ENCODE results near the gene DRG2.
A peak's percentile ranks its signal among the peaks of the same experiment; 100 is the strongest.

Gene DRG2

DNA sequence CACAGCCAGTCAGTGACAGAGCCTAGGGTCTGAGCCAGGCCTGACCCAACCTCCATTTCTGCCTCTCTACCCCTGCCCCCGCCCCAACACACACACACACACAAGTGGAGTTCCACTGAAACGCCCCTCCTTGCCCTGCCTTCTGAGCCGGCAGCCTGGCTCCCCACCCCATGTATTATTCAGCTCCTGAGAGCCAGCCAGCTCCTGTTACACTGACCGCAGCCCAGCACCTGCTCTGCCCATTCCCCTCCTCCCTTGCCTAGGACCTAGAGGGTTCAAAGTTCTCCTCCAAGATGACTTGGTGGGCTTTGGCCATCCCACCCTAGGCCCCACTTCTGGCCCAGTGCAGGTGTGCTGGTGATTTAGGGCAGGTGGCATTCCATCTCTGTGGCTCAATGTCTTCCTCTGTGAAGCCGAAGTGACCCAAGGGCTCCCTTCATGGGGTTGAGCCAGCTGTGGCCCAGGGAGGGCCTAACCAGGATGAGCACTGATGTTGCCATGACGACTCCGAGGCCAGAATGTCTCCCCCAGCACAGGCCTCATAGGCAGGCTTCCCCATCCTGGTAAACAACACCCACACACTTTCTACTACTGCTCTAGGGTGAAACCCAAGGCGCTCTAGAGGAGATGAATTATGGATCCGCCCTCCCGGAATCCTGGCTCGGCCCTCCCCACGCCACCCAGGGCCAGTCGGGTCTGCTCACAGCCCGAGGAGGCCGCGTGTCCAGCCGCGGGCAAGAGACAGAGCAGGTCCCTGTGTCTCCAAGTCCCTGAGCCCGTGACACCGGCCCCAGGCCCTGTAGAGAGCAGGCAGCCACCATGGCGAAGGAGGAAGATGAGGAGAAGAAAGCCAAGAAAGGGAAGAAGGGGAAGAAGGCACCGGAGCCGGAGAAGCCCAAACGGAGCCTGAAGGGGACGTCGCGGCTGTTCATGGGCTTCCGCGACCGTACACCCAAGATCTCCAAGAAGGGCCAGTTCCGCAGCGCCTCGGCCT is 30.5 kb downstream of the DRG2 start:
- no peak for DNase-seq

DNA sequence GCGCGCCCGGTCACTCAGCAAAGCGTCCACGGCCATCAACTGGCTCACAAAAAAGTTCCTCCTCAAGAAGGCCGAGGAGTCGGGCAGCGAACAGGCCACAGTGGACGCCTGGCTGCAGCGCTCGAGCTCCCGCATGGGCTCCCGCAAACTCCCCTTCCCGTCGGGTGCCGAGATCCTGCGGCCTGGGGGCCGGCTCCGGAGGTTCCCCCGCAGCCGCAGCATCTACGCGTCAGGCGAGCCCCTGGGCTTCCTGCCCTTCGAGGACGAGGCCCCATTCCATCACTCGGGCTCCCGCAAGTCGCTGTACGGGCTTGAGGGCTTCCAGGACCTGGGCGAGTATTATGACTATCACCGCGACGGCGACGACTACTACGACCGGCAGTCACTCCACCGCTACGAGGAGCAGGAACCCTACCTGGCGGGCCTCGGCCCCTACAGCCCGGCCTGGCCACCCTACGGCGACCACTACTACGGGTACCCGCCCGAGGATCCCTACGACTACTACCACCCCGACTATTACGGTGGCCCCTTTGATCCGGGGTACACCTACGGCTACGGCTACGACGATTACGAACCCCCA is 31.5 kb downstream of the DRG2 start:
- no peak for DNase-seq

DNA sequence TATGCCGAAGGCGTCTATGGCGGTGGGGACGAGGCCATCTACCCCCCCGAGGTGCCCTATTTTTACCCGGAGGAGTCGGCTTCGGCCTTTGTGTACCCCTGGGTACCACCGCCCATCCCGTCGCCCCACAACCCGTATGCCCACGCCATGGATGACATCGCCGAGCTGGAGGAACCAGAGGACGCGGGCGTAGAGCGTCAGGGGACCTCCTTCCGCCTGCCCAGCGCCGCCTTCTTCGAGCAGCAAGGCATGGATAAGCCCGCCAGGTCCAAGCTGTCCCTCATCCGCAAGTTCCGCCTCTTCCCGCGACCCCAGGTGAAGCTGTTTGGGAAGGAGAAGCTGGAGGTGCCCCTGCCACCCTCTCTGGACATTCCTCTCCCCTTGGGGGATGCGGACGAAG is 32.2 kb downstream of the DRG2 start:
- no peak for DNase-seq

DNA sequence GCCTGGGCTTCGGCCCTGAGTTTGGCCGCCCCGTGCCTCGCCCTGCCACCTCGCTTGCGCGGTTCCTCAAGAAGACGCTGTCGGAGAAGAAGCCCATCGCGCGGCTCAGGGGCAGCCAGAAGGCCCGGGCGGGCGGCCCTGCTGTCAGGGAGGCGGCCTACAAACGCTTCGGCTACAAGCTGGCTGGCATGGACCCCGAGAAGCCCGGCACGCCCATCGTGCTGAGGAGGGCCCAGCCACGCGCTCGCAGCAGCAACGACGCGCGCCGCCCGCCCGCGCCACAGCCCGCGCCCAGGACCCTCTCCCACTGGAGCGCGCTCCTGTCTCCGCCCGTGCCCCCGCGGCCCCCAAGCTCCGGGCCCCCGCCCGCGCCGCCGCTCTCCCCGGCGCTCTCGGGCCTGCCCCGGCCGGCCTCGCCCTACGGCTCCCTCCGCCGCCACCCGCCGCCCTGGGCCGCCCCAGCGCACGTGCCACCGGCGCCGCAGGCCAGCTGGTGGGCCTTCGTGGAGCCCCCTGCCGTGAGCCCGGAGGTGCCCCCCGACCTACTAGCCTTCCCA is 32.8 kb downstream of the DRG2 start:
- DNase-seq: no peak

DNA sequence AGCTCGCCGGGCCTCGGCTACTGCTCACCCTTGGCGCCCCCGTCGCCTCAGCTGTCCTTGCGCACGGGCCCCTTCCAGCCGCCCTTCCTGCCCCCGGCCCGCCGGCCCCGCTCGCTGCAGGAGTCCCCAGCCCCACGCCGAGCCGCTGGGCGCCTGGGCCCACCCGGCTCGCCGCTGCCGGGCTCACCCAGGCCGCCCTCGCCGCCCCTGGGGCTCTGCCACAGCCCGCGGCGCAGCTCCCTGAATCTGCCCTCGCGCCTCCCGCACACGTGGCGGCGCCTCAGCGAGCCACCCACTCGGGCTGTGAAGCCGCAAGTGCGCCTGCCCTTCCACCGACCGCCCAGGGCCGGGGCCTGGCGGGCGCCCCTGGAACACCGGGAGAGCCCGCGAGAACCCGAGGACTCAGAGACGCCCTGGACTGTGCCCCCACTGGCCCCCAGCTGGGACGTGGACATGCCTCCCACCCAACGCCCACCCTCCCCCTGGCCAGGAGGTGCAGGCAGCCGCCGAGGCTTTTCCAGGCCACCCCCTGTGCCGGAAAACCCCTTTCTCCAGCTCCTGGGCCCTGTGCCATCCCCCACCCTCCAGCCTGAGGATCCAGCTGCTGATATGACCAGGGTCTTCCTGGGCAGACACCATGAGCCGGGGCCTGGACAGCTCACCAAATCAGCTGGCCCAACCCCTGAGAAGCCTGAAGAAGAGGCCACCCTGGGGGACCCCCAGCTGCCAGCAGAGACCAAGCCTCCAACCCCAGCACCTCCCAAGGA is 33.6 kb downstream of the DRG2 start:
- no peak for DNase-seq

DNA sequence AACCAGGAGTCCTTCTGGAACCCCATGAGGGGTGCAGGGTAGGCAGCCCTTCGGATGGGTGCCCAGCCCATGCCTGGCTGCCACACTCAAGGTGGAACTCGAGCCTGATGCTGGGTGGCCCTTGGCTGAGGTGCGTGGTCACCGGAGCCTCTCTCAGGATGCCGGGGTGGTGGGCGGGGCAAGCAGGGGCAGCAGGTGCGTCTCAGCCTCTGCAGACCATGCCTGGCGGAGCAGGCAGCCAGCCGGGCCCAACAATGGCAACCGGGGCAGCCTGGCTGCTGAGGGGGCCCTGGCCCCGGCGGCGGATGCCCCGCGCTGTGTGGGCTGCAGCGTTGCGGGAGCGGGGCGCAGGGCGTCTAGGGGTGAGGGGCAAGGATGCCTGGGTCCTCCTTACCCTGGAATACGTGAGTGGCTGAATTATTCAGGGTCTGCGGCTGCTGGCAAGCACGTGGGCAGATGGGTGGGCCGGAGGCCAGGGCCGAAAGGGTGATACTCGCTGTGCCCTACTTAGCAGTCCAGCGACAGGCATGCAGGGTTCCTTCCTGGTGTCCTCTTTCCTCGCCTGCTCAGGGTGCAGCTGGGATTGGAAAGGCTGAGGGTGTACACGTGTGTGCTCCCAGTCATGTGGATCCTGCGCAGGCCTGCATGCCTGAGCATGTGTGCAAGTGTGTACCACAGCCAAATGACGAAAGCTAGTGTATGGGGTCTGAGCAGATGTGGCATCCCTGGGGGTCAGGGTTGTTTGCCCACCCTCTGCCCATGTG is 35.4 kb downstream of the DRG2 start:
- DNase-seq: no peak

DNA sequence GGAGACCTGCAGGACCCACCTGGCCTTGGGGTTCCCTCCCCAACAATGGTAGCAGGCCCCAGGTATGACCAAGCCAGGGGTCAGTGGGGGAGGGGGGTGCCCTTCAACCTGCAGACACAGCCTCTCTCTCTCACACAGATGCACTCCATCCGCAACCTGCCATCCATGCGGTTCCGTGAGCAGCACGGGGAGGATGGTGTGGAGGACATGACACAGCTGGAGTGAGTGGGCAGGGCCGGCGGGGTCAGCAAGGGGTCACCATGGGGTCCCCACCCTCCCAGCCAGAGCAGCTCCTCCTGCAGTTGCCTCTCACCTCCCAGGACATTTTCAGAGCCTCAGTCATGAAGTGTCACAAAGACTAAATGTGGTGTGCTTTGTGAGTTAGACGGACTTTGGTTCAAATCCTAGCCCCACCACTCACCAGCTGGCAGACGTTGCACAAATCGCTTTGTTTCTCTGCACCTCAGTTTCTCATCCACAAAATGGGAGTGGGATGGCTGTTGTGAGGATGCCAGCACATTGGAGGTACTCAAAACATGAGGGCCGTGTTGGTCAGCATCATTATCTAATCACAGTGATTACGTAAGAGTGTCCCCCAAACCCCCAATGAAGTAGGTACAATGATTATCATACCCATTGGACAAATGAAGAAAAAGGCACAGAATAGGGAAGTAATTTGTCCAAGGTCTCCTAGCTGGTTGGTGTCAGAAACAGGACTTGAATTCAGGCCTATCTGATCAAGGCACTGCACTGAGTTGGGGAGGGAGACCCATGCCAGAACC is 36.8 kb downstream of the DRG2 start:
- DNase-seq: no peak

DNA sequence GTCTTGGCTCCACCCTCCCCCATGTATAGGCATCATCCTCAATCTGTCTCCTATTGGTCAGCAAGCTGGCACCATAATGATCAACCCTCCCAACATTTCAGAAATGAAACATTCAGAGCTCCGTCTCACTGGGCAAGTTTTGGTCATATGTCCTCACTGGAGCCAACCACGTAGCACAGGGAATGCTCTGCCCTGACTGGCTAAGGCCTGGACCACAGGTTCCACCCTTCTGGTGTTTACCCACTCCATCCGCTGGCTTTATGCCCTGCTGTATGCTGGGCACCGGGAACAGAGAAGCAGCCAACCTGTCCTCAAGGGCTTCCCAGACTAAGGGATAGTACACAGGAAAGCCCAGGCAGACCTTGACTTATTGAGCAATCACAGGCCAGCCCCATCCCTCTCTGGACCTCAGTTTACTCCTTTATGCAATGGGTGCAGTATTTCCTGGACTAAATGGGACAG is 41.3 kb downstream of the DRG2 start:
- DNase-seq: no peak

DNA sequence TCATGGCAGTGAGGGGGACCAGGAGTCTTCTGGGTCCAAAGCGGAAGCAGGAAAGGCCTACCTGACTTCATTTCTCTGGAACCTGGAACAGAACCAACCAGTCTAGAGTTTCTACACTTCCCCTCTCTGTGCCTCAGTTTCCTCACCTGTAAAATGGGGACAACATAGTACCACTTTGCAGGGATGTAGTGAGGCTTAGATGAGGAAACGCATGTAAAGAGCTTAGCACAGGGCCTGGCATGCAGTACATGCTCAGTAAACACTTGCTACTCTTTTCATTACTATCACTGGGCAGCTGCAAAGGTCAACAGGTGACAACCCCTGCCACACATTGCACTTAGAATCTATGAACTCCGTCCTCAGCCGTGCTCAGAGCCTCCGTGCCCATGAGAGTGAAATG is 45.0 kb downstream of the DRG2 start:
- no peak for DNase-seq

DNA sequence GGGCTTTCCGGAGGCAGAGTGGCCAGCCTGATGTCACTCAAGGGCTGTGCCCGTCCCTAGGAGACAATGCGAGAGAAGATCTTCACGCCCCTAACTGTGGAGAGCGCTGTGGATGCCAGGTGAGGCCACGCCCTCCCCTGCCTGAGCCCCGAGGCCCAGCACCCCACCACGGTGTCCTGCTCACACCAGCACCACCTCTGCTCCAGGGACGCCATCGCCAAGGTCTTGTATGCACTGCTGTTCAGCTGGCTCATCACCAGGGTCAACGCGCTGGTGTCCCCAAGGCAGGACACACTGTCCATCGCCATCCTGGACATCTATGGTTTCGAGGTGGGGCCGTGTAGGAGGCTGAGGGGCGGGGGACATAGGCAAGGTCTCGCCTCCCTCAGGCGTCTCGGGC is 48.6 kb downstream of the DRG2 start:
- no peak for DNase-seq

DNA sequence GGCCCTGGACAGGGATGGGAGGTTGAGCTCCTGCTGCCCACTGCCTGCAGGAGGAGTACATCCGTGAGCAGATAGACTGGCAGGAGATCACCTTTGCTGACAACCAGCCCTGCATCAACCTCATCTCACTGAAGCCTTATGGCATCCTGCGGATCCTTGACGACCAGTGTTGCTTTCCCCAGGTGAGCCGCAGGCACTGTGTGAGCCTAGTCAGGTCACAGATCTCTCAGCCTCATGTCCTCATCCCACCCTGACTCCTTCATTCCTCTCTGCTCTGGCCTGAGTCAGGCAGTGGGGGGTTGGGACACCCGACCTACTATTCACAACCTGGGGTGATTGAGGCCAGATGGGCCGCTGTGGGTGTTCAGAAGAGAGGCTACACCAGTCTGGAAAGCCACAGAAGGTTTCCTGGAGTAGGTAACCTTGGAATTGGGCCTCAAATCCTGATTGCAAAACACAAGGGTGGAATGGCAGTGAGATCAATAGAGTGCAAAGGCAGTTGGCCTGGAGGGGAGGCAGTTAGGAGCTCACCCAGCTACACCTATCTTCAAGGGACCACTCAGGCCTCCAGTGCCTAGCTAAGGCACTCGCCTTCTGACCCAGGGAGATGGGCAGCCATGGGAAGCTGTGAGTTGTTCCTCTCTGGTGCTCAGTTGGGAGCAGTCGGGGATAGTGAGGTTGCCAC is 50.5 kb downstream of the DRG2 start:
- no peak for DNase-seq

DNA sequence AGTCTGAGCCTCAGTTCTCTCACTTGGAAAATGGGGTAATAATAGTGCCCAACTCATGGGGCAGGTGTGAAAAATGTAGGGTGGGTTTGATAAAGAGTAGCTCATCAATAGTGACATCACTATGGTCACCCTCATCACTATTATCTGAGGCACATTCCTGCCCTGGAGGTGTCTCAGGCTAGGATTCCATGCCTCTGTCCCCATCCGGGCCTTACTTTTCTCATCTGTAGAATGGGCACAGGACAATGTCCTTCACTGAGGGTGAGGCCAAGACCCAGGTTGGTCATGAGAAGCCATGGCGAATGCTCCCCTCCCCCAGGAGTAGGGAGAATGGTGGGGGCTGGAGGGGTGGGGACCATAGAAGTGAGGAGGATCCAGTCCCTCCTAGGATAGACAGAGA is 51.3 kb downstream of the DRG2 start:
- no peak for DNase-seq

DNA sequence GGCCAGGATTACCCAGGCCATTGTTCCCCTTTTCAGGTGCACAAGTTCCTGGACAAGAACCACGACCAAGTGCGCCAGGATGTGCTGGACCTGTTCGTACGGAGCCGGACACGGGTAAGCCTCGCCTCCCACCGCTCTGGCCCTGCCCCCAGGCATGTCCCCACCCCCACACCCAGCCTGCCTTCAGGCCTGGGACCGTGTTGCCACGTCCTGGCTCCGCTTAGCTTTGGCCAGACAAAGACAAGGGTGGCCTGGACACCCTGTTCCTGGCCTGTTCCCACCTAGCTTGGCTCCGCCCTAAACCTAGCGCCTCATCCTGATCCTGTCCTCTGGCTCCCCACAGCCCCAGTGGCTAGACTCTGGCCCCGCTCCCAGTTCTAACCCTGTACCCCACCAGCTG is 51.8 kb downstream of the DRG2 start:
- no peak for DNase-seq

DNA sequence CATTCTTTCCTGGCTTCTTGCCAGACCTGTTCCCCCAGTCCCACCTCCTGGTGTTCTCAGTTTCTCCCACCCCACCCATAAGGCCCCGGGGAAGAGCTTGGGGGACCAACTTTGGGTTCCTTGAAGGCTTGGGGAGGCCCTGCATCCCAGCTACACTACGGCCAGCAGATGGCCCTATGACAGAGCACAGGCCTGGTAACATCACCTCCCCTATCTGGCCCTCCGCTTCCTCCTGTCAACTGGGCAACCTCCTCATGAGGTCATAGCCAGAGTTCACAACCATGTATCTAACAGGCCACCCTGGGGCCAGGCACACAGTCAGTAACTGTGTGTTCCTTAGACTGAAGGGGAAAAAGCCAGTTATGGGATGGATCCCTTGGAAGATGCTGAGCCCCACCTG is 52.2 kb downstream of the DRG2 start:
- DNase-seq: no peak

DNA sequence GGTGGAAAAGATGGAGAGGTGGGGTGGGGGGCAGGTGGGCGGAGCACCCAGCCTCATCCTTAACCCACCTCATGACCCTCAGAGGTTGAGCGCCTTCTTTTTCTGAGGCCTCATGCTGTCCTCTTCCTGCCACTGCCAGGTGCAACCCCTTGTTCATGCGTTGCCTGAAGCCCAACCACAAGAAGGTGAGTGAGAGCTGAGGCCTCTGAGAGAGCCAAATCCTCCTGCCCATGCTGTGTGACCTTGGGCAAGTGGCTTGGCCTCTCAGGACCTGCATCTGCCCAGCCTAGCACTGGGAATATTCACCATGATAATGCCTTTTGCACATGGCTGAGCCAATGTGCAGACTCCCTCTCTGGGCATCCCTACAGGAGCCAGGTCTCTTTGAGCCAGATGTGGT is 52.9 kb downstream of the DRG2 start:
- DNase-seq: no peak

DNA sequence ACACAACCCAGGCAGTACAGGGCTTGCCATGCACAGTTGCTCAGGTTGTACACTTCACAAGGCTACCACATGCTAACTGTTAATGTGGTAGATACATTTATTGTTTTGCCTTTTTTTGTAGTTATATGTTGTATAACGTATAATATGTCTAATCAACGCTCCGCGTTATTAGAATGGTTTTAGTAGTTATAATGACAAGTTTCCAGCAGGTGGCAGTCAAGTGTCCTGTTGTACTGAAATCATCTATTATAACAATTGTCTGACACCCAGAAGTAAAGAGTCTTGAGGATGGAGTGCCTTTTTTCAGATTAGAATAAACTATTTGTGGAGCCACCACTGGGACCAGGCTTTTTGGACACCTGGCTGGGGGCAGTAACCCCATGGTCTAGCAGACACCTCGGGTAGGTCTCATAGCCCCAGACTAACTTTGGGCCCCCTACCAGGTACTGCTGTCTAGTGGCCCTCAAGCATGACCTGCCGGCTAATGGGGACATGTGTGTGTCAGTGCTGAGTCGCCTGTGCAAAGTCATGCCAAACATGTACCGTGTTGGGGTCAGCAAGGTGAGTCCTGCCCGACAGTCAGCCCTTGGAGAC is 53.6 kb downstream of the DRG2 start:
- peak; percentile 65 for DNase-seq

DNA sequence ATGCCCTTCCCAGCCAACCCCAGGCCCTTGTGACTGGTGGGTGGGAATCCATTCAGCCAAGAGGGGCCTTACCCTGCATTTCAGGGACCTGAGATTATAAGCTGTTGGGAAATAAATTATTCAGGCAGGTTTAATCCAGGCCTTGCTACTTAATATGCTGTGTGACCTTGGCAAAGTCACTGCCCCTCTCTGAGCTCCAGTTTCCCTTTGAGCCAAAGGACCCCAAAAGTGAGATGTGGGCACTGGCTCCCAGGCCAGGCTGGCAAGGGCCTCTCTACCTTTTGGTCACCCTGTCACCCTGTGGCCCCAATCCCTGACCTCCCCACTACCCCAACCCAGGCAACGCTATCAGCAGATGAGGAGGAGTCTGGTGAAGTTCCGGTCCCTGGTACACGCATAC is 54.7 kb downstream of the DRG2 start:
- no peak for DNase-seq

DNA sequence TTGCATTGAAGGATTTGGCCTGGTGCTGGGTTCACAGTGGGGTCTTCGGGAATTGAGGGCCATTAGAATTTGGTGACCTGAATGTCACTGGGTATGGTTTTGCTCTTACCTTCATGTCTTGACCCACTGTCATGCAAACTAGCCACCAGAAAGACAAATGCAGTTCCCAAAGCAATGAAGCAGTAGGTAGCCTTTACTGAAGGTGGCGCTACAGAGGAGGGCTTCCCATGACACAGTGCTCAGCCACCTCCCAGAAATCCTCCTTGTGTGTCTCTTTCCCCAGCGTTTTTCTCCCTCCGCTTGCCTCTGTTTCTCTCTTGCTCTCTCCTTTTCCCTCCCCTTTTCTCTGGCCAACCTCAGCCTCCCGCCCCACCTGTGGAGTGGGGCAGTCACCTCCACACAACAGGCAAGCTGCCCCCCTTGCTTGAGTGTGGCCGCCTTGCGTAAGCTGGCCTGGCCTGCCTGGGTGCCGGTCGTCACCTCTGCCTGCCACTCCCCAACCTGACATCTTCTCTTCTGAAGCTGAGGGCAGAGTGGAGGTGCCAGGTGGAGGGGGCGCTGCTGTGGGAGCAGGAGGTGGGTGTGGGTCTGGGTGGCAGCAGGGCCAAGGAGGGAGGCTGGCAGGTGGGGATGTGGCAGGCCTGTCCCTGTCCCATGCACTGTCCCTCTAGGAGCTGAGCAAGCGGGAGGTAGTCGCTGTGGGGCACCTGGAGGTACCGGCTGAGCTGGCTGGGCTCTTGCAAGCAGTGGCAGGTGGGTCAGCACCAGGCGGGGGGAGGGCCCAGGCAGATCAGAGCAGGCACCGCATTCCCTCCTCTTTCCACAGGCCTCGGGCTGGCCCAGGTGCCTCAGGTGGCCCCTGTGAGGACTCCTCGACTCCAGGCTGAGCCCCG is 55.5 kb downstream of the DRG2 start:
- DNase-seq: no peak

DNA sequence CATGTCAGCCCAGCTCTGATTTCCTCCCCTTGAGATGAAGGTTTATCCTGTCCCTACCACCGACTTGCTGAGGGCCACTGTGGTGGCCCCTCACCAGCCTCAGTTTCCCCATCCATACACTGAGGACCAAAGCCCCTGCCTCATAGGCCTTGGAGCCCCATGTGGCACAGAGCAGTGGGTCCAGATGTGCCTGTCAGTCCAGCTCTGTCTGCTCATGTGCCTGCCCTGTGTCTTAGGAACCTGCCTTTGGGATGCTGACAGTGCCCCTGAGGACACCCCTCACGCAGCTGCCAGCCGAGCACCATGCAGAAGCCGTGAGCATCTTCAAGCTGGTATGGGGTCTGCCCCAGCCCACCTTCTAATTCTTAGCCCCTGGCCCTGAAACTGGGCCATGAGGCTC is 56.5 kb downstream of the DRG2 start:
- DNase-seq: no peak

DNA sequence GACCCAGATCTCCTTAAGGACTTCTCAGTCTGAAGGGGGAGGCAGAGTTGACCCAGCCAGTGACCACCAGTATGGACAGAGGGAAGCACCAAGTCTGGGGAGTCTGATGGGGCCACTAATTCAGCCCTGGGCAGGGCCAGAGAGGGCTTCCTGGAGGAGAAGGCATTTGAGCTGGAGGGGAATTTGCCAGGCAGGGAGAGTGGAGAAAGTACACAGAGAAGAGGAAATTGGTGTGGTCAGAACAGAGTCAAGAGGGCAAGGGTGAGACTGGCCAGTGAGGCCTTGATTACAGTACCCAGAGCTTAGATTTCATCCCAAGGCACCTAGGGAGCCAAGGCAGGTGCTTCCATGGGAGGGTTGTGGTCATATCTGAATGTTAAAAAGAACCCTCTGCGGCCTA is 57.1 kb downstream of the DRG2 start:
- DNase-seq: no peak
